ENCODE data around the gene PXYLP1.
A peak's percentile ranks its signal among the peaks of the same experiment; 100 is the strongest.

The PXYLP1 gene, protein sequence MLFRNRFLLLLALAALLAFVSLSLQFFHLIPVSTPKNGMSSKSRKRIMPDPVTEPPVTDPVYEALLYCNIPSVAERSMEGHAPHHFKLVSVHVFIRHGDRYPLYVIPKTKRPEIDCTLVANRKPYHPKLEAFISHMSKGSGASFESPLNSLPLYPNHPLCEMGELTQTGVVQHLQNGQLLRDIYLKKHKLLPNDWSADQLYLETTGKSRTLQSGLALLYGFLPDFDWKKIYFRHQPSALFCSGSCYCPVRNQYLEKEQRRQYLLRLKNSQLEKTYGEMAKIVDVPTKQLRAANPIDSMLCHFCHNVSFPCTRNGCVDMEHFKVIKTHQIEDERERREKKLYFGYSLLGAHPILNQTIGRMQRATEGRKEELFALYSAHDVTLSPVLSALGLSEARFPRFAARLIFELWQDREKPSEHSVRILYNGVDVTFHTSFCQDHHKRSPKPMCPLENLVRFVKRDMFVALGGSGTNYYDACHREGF

DNA sequence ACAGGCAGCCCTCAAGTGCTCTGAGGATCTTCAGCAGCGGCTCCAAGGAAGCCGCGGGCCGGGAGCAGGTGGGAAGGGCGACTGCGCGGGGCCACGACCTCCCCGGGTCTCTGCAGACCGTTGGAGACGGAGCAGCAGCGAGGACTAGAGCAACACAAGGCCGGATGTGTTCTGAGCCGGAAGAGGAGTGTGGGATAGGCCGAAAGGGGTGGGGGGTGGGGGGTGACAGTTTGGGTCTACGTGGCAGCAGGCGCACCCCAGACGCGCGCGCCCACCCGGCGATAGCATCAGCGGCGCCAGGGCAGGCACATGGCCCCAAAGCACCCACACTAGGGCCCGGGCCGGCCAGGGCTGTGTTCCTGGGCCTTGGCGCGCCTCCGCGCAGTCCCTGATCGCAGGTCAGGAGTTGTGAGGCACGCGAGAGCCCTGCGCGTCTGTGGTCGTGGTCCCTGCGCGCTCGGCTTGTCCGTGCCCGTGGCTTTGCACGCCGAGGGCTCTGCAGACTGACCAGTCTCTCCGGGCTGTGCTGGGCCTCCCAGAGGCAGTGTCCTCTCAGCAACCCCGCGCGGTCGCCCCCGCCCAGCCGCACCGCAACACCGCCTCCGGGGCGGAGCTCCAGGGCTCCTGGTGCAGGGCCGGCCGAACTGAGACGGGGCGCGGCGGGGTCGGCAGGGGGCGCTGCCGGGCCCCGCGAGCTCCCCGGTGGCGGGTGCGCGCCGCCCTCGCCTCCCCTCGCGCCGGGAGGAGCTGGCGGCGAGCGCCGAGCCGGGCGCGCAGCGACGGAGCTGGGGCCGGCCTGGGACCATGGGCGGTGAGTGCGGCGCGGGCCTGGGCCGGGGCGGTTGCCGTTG, at the start of gene PXYLP1:
Gene PXYLP1, plus strand, starts transcription at position 725 of the 851 bp plus-strand sequence. CDS start 28,351 bp downstream, outside the sequence.
- TF ChIP-seq, protein P1, sequence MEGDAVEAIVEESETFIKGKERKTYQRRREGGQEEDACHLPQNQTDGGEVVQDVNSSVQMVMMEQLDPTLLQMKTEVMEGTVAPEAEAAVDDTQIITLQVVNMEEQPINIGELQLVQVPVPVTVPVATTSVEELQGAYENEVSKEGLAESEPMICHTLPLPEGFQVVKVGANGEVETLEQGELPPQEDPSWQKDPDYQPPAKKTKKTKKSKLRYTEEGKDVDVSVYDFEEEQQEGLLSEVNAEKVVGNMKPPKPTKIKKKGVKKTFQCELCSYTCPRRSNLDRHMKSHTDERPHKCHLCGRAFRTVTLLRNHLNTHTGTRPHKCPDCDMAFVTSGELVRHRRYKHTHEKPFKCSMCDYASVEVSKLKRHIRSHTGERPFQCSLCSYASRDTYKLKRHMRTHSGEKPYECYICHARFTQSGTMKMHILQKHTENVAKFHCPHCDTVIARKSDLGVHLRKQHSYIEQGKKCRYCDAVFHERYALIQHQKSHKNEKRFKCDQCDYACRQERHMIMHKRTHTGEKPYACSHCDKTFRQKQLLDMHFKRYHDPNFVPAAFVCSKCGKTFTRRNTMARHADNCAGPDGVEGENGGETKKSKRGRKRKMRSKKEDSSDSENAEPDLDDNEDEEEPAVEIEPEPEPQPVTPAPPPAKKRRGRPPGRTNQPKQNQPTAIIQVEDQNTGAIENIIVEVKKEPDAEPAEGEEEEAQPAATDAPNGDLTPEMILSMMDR (IDR thresholded peaks at IDR 0.05): peak; percentile 91

DNA sequence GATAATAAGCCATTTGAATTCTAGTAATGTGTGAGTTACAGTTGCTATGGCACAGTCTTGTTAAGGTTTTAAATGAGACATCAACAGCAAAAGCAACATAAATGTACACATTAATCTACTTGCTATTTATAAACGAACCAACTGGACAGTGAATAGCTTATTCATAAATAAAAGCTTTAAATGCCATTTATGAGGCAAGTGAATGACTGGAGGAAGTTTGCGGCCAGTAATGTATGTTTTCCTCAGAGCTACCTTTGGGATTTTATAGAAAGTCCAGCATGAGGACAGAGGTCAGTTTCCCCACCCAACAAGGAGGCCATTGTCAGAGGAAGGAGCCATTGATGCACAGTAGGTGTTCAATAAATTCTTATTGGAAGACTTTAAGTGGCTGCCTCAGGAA, 48.0 kb upstream of the PXYLP1 start:
- TF ChIP-seq, protein P1 (IDR thresholded peaks at IDR 0.05): no peak

DNA sequence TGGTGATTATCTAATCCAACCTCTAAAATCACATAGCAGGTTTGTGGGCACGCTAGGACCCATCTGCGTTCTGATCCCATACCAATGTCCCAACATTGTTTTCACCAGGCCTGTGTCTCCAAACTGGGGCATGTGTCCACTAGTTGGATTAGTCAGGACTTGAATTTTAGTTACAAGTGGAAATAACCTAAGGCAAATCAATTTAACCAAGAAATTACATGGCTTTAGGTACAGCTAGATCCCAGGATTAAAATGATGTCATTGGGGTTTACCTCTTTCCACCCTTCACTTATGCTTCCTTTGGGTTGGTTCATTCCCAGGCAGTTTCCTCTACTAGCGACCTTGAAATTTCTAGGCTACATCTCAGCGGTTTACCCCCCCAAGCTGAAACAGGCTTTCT, 47.2 kb upstream of the PXYLP1 start:
- TF ChIP-seq, protein P1 (IDR thresholded peaks at IDR 0.05): no peak

DNA sequence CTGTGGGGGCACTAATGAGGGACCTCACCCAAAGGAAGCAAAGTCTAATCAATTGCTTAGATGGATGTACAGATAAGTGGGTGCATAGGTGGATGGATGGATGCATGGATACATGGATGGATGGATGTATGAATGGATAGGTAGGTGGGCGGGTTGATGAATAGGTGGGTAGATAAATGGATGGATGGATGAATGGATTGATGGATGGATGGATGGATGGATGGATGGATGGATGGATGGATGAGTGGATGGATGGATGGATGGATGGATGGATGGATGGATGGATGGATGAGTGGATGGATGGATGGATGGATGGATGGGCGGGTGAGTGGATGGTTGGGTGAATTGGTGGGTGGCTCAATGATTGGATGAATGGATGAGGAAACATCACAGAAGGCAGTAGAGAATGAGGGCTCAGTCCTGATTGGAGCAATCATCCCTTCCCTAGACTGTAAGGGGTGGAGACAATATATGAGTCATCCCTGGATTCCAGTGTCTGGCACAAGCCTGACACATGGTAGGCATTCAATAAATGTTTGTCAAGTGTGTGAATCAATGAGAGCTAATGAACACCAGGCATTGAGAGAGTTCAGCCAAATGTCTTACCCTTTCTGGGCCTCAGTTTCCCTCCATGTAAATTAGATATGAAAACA, 40.4 kb upstream of the PXYLP1 start:
- TF ChIP-seq, protein P1 (IDR thresholded peaks at IDR 0.05): no peak

DNA sequence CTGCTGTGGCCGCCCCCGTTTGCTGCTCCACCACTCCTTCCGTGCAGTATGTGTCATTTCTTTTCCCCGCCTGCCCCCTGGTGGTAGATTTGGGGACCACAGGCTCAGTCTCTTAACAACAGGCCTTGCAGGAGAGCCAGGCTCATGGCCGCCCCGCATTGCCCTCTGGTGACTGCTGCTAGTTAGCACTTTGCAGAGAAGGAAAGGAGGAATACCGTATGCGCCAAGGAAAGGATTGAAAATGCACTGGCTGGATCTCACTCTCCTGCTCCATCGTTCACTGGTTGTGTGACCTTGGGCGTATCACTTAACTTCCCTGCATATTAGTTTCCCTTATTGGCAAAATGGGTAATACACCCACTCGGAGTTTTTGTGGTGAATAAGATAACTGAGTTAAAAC, 39.3 kb upstream of the PXYLP1 start:
- TF ChIP-seq, protein P1 (IDR thresholded peaks at IDR 0.05): peak; percentile 99

DNA sequence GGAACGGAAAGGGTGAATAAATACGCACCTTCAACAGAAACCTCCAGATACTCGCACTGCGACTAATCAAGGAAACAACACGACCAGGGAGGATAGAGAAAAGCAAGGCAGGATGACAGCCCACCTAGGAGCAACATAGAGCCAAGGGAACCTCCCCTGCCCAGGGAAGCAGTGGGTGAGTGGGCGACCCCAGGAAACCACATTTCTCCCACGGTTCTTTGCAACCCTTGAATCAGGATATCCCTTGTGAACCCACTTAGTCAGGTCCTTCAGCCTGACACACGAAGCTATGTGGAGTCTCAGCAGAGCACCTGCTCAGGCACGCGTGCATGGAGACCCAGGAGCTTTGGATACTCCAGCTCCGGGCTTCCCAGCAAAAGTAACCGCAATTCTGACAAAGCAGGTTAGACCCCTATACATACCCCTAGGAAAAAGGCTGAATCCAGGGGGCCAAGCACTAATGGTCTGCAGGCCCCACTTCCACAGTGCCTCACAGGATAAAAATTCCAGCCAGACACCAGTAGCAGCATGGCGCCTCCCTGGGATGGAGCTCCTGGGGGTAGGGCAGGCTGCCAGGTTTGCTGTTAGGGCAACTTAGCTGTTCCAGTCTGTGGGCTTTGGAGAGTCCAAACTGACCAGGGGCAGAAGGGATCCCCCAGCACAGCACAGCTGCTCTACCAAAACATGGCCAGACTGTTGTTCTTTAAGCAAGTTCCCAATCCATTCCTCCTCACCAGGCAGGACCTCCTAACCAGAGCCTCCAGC, 38.4 kb upstream of the PXYLP1 start:
- TF ChIP-seq, protein P1 (IDR thresholded peaks at IDR 0.05): no peak
